SU-DHL-6 (cell line): ENCODE measurements around the gene ZNF655.
A peak's percentile ranks its signal among the peaks of the same experiment; 100 is the strongest.

Experiments used
- H2AFZ ChIP-seq: fragments of 200-600 bp; sonication (generic); 2 replicates; pipeline ENCODE4 v1.6.1; 2014; ENCODE audit warnings: low read depth, mild to moderate bottlenecking, moderate library complexity, mixed read lengths, antibody characterized with exemption, low read length; ENCODE audit not compliant: severe bottlenecking
- H3F3A ChIP-seq: fragments of 200-600 bp; shearing (Covaris generic); 2 replicates; pipeline ENCODE4 v1.6.0; 2016; ENCODE audit warnings: antibody characterized with exemption, mild to moderate bottlenecking; ENCODE audit not compliant: insufficient read depth
- H3K27ac ChIP-seq: fragments of 200-600 bp; sonication (generic); 2 replicates; pipeline ENCODE4 v1.5.1; 2016; ENCODE audit warnings: low read depth, mild to moderate bottlenecking, low read length, moderate library complexity, mixed read lengths
- H3K27me3 ChIP-seq: fragments of 200-600 bp; sonication (generic), shearing (Covaris generic); 2 replicates; pipeline ENCODE4 v1.6.0; 2014; ENCODE audit warnings: mild to moderate bottlenecking, low read length
- H3K36me3 ChIP-seq: fragments of 200-600 bp; sonication (generic); 2 replicates; pipeline ENCODE4 v1.6.1; 2014; ENCODE audit warnings: mild to moderate bottlenecking, low read length, mixed read lengths
- H3K4me2 ChIP-seq: fragments of 300-600, 200-600 bp; shearing (Covaris generic), sonication (generic); 2 replicates; pipeline ENCODE4 v1.6.0; 2014; ENCODE audit warnings: low read length, low read depth, mild to moderate bottlenecking; ENCODE audit not compliant: poor library complexity, severe bottlenecking
- H3K4me3 ChIP-seq: fragments of 200-600 bp; sonication (generic); 2 replicates; pipeline ENCODE4 v1.5.1; 2014; ENCODE audit warnings: antibody characterized with exemption, low read length, mild to moderate bottlenecking, mixed read lengths; ENCODE audit not compliant: insufficient read depth, poor library complexity, severe bottlenecking
- H3K79me2 ChIP-seq: fragments of 200-600 bp; sonication (generic); 2 replicates; pipeline ENCODE4 v1.6.1; 2014; ENCODE audit warnings: mild to moderate bottlenecking, low read length, moderate library complexity; ENCODE audit not compliant: insufficient read depth
- H3K9ac ChIP-seq: fragments of 200-600 bp; sonication (generic); 2 replicates; pipeline ENCODE4 v1.7.0; 2014; ENCODE audit warnings: mild to moderate bottlenecking, low read length
- H3K9me2 ChIP-seq: fragments of 200-600 bp; sonication (generic); replicated peaks from 2 replicates; pipeline ENCODE4 v1.6.1; 2014; ENCODE audit warnings: low read length; ENCODE audit not compliant: insufficient read depth
- H3K9me3 ChIP-seq: fragments of 200-600 bp; sonication (generic); 2 replicates; pipeline ENCODE4 v1.6.1; 2014; ENCODE audit warnings: low read length, mixed read lengths; ENCODE audit not compliant: insufficient read depth
- H4K20me1 ChIP-seq: fragments of 200-600 bp; sonication (generic); 2 replicates; pipeline ENCODE4 v1.6.1; 2014; ENCODE audit warnings: low read depth, mild to moderate bottlenecking, antibody characterized with exemption, low read length, moderate library complexity, mixed read lengths
- CTCF ChIP-seq: fragments of 200-600 bp; sonication (generic); IDR thresholded peaks from one replicate; pipeline ENCODE4 v1.5.1; 2017; ENCODE audit warnings: antibody characterized with exemption, mild to moderate bottlenecking, low read length, moderate library complexity; ENCODE audit not compliant: insufficient read depth, poor library complexity, severe bottlenecking
- EZH2phosphoT487 ChIP-seq: fragments of 200-600 bp; sonication (generic), shearing (Covaris generic); conservative IDR thresholded peaks from 2 replicates; pipeline ENCODE4 v1.6.1; 2018; ENCODE audit warnings: mild to moderate bottlenecking, antibody characterized with exemption, low read length, moderate library complexity, mixed read lengths

ZNF655 gene

GRCh38 chr7:99551334-99551733, 7.1 kb upstream of the ZNF655 start:
- Histone ChIP-seq H3F3A (peaks cover 29% of the 10 kb centered on the region), H3K9ac (peak overlapping the region; percentile 68), H3K79me2 (peaks cover 28% of the 10 kb centered on the region), H3K4me3 (peak overlapping the region; percentile 65), H3K27me3 (no peaks in the 10 kb centered on the region), H2AFZ (peak overlapping the region; percentile 68), H3K36me3 (peaks cover 5% of the 10 kb centered on the region; the same call in 1 of the 2 replicates), H3K9me3 (no peaks in the 10 kb centered on the region), H3K27ac (no peak overlapping the region), H4K20me1 (no peaks in the 10 kb centered on the region), H3K9me2 (no peaks in the 10 kb centered on the region), H3K4me2 (peak overlapping the region; percentile 67)
- TF ChIP-seq EZH2phosphoT487, result no peak
- no peak for TF ChIP-seq CTCF

- H3K27ac ChIP-seq, result 0 out of 2 replicates have a peak within 1 kb of the TSS, but pooled peaks have one; percentile 2
- H3F3A ChIP-seq, result peaks cover 28% of the 10 kb centered on the region
- TF ChIP-seq CTCF (no peak), EZH2phosphoT487 (no peak)
- H2AFZ ChIP-seq, result peak within 1 kb of the TSS; percentile 68
- peak within 1 kb of the TSS; percentile 68 for H3K9ac ChIP-seq
- H4K20me1 ChIP-seq, result no peaks in the 10 kb centered on the region
- no peaks in the 10 kb centered on the region for H3K9me2 ChIP-seq
- peaks cover 8% of the 10 kb centered on the region; the same call in 1 of the 2 replicates for H3K36me3 ChIP-seq
- no peaks in the 10 kb centered on the region for H3K9me3 ChIP-seq
- no peaks in the 10 kb centered on the region for H3K27me3 ChIP-seq
- peaks cover 33% of the 10 kb centered on the region for H3K79me2 ChIP-seq
- H3K4me2 ChIP-seq, result peak within 1 kb of the TSS; percentile 67
- peak within 1 kb of the TSS; percentile 65 for H3K4me3 ChIP-seq
Measured at GRCh38 chr7:99551767-99552463, 6.5 kb upstream of the ZNF655 start, which contains the start of gene FAM200A. TSS of gene FAM200A (minus strand) at chr7:99552114. CDS start at chr7:99548407, 3,707 bp downstream.

- Histone ChIP-seq H3K79me2 (peaks cover 45% of the 10 kb centered on the region), H3K9me3 (no peaks in the 10 kb centered on the region), H3K4me3 (no peak overlapping the region), H3K9me2 (no peaks in the 10 kb centered on the region), H3K36me3 (peaks cover 8% of the 10 kb centered on the region; the same call in 1 of the 2 replicates), H4K20me1 (no peaks in the 10 kb centered on the region), H2AFZ (no peak overlapping the region), H3K4me2 (no peak overlapping the region), H3K27ac (no peak overlapping the region), H3F3A (peaks cover 25% of the 10 kb centered on the region), H3K9ac (no peak overlapping the region), H3K27me3 (no peaks in the 10 kb centered on the region)
- TF ChIP-seq CTCF, result no peak
- no peak for TF ChIP-seq EZH2phosphoT487
Measured at GRCh38 chr7:99553039-99553438, 5.4 kb upstream of the ZNF655 start.
